ENCODE results near the gene GSTA3.
"Not testable (repeated sequence)": the region's sequence is repeated elsewhere in the genome, so short reads cannot be mapped to it uniquely, and the experiment has no call there.

The GSTA3 gene

GRCh38 chr6:52910091-52910490, 593 bp upstream of the GSTA3 start:
- no peak for DNase-seq

- no peak for DNase-seq
Observed at GRCh38 chr6:52909131-52909530, 367 bp downstream of the GSTA3 start.

GRCh38 chr6:52908526-52908925, 972 bp downstream of the GSTA3 start:
- no peak for DNase-seq

GRCh38 chr6:52904562-52905279, 4.8 kb downstream of the GSTA3 start:
- DNase-seq = no peak

- DNase-seq = no peak
Observed at GRCh38 chr6:52900536-52900935, 9.0 kb downstream of the GSTA3 start.

- DNase-seq = not testable (repeated sequence)
Observed at GRCh38 chr6:52895790-52896189, 13.7 kb downstream of the GSTA3 start.

- DNase-seq = no peak
Observed at GRCh38 chr6:52894285-52894684, 15.2 kb downstream of the GSTA3 start.

- no peak for DNase-seq
Observed at GRCh38 chr6:52893803-52894202, 15.7 kb downstream of the GSTA3 start.

- no peak for DNase-seq
Observed at GRCh38 chr6:52893221-52893620, 16.3 kb downstream of the GSTA3 start.

GRCh38 chr6:52890018-52890417, 19.5 kb downstream of the GSTA3 start:
- DNase-seq = no peak

GRCh38 chr6:52887910-52888524, 21.5 kb downstream of the GSTA3 start:
- DNase-seq = no peak

- DNase-seq = peak; percentile 72
Observed at GRCh38 chr6:52881996-52882841, 27.3 kb downstream of the GSTA3 start.

GRCh38 chr6:52881662-52881995, 27.9 kb downstream of the GSTA3 start:
- DNase-seq = no peak

GRCh38 chr6:52877786-52878185, 31.7 kb downstream of the GSTA3 start:
- DNase-seq = no peak

- no peak for DNase-seq
Observed at GRCh38 chr6:52877168-52877567, 32.3 kb downstream of the GSTA3 start.

- DNase-seq = no peak
Observed at GRCh38 chr6:52876056-52876787, 33.3 kb downstream of the GSTA3 start.

- DNase-seq = no peak
Observed at GRCh38 chr6:52872031-52872430, 37.5 kb downstream of the GSTA3 start.

GRCh38 chr6:52871621-52872020, 37.9 kb downstream of the GSTA3 start:
- no peak for DNase-seq

- not testable (repeated sequence) for DNase-seq
Observed at GRCh38 chr6:52870335-52871091, 39.0 kb downstream of the GSTA3 start.

GRCh38 chr6:52868899-52869298, 40.6 kb downstream of the GSTA3 start:
- DNase-seq = not testable (repeated sequence)

- no peak for DNase-seq
Observed at GRCh38 chr6:52868240-52868639, 41.3 kb downstream of the GSTA3 start.

- DNase-seq = not testable (repeated sequence)
Observed at GRCh38 chr6:52861151-52861550, 48.3 kb downstream of the GSTA3 start.
